OCI-LY7 (cell line): Measurements from ENCODE around the gene TIGD2. TPM values are rescaled to one million over a fixed set of nuclear protein-coding genes. Genes with fewer than 3 reads are reported as not detected.

Experiments used
- BruUV-seq: library from RNA; stranded (reverse); fragments of 400-500 nt; replicated peaks from 2 replicates; lab custom pipeline; 2021; lab: Mats Ljungman, UMichigan
- CTCF ChIA-PET: fragments of 300-600 bp; sonication (Branson Sonifier 250); formaldehyde crosslinking; loops from one replicate; lab custom pipeline; 2022; ENCODE audit warnings: antibody characterized with exemption; ENCODE audit not compliant: unreplicated experiment; lab: Charles Lee
- POLR2A ChIA-PET: fragments of 300-600 bp; sonication (Branson Sonifier 250); formaldehyde crosslinking; loops from one replicate; lab custom pipeline; 2022; ENCODE audit warnings: antibody characterized with exemption; lab: Charles Lee
- DNase-seq: peaks from one replicate; pipeline ENCODE4 v3.0.0-alpha.2; 2015; ENCODE audit warnings: low spot score
- H2AFZ ChIP-seq: fragments of 200-600 bp; sonication (generic), shearing (Covaris generic); 2 replicates; pipeline ENCODE4 v1.6.1; 2014; ENCODE audit warnings: mild to moderate bottlenecking, antibody characterized with exemption, low read length, moderate library complexity
- H3K27ac ChIP-seq: fragments of 200-600 bp; sonication (generic); 2 replicates; pipeline ENCODE4 v1.5.1; 2014; ENCODE audit warnings: mixed run types, low read depth, mild to moderate bottlenecking, moderate library complexity, low read length, inconsistent platforms; ENCODE audit not compliant: poor library complexity, severe bottlenecking
- H3K36me3 ChIP-seq: fragments of 200-600 bp; sonication (generic); 2 replicates; pipeline ENCODE4 v1.6.1; 2014; ENCODE audit warnings: mild to moderate bottlenecking, antibody characterized with exemption, low read length, moderate library complexity, mixed read lengths; ENCODE audit not compliant: insufficient read depth
- H3K4me1 ChIP-seq: fragments of 200-600 bp; sonication (generic); 2 replicates; pipeline ENCODE4 v1.5.1; 2014; ENCODE audit warnings: mild to moderate bottlenecking, low read length; ENCODE audit not compliant: insufficient read depth, poor library complexity, severe bottlenecking
- H3K4me2 ChIP-seq: fragments of 200-600 bp; sonication (generic); 2 replicates; pipeline ENCODE4 v1.6.1; 2014; ENCODE audit warnings: mild to moderate bottlenecking, low read length
- H3K4me3 ChIP-seq: fragments of 200-600 bp; sonication (generic); 2 replicates; pipeline ENCODE4 v1.5.1; 2014; ENCODE audit warnings: mild to moderate bottlenecking, low read depth, low read length; ENCODE audit not compliant: poor library complexity, severe bottlenecking
- H3K79me2 ChIP-seq: fragments of 200-600 bp; sonication (generic); 2 replicates; pipeline ENCODE4 v1.6.1; 2016; ENCODE audit warnings: low read depth, mild to moderate bottlenecking, low read length, moderate library complexity, mixed read lengths; ENCODE audit not compliant: insufficient read depth
- H3K9me2 ChIP-seq: fragments of 200-600 bp; sonication (generic); 2 replicates; pipeline ENCODE4 v1.6.1; 2016; ENCODE audit warnings: mild to moderate bottlenecking, low read length, mixed read lengths; ENCODE audit not compliant: insufficient read depth
- H3K9me3 ChIP-seq: fragments of 200-600 bp; sonication (generic); 2 replicates; pipeline ENCODE4 v1.6.1; 2014; ENCODE audit warnings: mild to moderate bottlenecking, mixed run types, low read length, mixed read lengths
- H4K20me1 ChIP-seq: fragments of 200-600 bp; sonication (generic); 2 replicates; pipeline ENCODE4 v1.6.1; 2014; ENCODE audit warnings: mild to moderate bottlenecking, antibody characterized with exemption, low read length, moderate library complexity, mixed read lengths; ENCODE audit not compliant: insufficient read depth
- EZH2phosphoT487 ChIP-seq: fragments of 200-600 bp; sonication (generic); IDR thresholded peaks from 2 replicates; pipeline ENCODE4 v1.6.1; 2018; ENCODE audit warnings: low read depth, borderline replicate concordance, mild to moderate bottlenecking, mixed run types, antibody characterized with exemption, low read length, moderate library complexity, mixed read lengths
- intact Hi-C: fragments of 100-400 bp; cut with micrococcal nuclease; formaldehyde crosslinking; loops from one replicate; pipeline ENCODE4 v1.10.0; 2022; ENCODE audit not compliant: unreplicated experiment
- total RNA-seq, 2 experiments: library from RNA; depleted of rRNA in 1 of 2; stranded (reverse); fragments of >200 nt in 1 of 2; shearing (Covaris generic) in 1 of 2; gene quantifications; 2 replicates each; pipeline ENCODE4 v1.2.3, GENCODE V29; 2014 to 2022
- TF ChIP-seq, protein P1 (sequence below): fragments of 200-600 bp; sonication (generic); conservative IDR thresholded peaks from 2 replicates; pipeline ENCODE4 v1.5.1; 2014; ENCODE audit warnings: mild to moderate bottlenecking, antibody characterized with exemption, low read length, moderate library complexity, mixed read lengths

The TIGD2 gene
- total RNA-seq, 2 experiments from 2014 or later = 6.3 to 10.0 TPM

DNA sequence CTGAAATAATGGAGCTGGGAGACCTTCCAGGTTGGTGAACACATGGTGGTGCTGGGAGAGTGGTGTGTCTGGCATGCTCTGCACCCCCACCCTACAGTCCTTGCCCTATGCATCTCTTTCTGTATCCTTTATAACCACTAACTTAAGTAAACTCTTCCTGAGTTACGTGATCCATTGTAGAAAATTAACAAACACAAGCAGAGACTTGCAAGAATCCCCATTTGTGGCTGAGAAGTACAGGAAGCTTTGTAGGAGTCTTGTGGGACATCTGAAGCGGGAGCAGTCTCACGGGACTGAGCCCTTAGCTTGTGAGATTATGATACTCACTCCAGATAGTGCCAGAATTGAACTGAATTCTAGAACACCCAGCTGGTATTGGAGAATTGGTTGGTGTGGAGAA lies 40.0 kb upstream of the TIGD2 start:
- no peak for DNase-seq
- H3K79me2 ChIP-seq = no peaks in the 10 kb centered on the region
- H3K27ac ChIP-seq = no peak overlapping the region
- TF ChIP-seq, protein P1, sequence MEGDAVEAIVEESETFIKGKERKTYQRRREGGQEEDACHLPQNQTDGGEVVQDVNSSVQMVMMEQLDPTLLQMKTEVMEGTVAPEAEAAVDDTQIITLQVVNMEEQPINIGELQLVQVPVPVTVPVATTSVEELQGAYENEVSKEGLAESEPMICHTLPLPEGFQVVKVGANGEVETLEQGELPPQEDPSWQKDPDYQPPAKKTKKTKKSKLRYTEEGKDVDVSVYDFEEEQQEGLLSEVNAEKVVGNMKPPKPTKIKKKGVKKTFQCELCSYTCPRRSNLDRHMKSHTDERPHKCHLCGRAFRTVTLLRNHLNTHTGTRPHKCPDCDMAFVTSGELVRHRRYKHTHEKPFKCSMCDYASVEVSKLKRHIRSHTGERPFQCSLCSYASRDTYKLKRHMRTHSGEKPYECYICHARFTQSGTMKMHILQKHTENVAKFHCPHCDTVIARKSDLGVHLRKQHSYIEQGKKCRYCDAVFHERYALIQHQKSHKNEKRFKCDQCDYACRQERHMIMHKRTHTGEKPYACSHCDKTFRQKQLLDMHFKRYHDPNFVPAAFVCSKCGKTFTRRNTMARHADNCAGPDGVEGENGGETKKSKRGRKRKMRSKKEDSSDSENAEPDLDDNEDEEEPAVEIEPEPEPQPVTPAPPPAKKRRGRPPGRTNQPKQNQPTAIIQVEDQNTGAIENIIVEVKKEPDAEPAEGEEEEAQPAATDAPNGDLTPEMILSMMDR = no peak
- no peak for TF ChIP-seq EZH2phosphoT487
- H3K4me2 ChIP-seq = no peak overlapping the region
- H4K20me1 ChIP-seq = no peaks in the 10 kb centered on the region
- intact Hi-C loops = no loop called here
- ChIA-PET CTCF (no interaction called here), POLR2A (interaction anchor here (1.4 kb wide), 1 partner anchor 15 kb away, joined by 3 read pairs; the partner anchor contains the start of gene FAM13A)
- H3K4me1 ChIP-seq = no peaks in the 10 kb centered on the region
- no peaks in the 10 kb centered on the region for H3K9me3 ChIP-seq
- no peak overlapping the region for H2AFZ ChIP-seq
- no peak overlapping the region for H3K4me3 ChIP-seq
- H3K9me2 ChIP-seq = no peaks in the 10 kb centered on the region
- H3K36me3 ChIP-seq = no peaks in the 10 kb centered on the region
- BruUV-seq = no TSS peak

- Histone ChIP-seq H3K4me2 (no peak overlapping the region), H3K4me3 (no peak overlapping the region), H4K20me1 (no peaks in the 10 kb centered on the region), H3K4me1 (no peaks in the 10 kb centered on the region), H3K9me2 (no peaks in the 10 kb centered on the region), H3K36me3 (no peaks in the 10 kb centered on the region), H3K79me2 (no peaks in the 10 kb centered on the region), H2AFZ (no peak overlapping the region), H3K27ac (no peak overlapping the region), H3K9me3 (no peaks in the 10 kb centered on the region)
- intact Hi-C loops = no loop called here
- no TSS peak for BruUV-seq
- CTCF ChIA-PET = no interaction called here
- no peak for DNase-seq
- POLR2A ChIA-PET = interaction anchor here (0.6 kb wide), 1 partner anchor 78 kb away, joined by 3 read pairs; no protein-coding TSS in a partner anchor
- TF ChIP-seq, protein P1 = no peak
- no peak for TF ChIP-seq EZH2phosphoT487
Observed at GRCh38 chr4:89072921-89073320, 38.4 kb upstream of the TIGD2 start.

GRCh38 chr4:89077761-89078160 lies 33.6 kb upstream of the TIGD2 start:
- no peaks in the 10 kb centered on the region for H3K79me2 ChIP-seq
- no peak overlapping the region for H3K27ac ChIP-seq
- no peaks in the 10 kb centered on the region for H3K9me2 ChIP-seq
- ChIA-PET POLR2A (no interaction called here), CTCF (no interaction called here)
- no peaks in the 10 kb centered on the region for H3K36me3 ChIP-seq
- no peak overlapping the region for H3K4me2 ChIP-seq
- TF ChIP-seq, protein P1 = no peak
- no peak for TF ChIP-seq EZH2phosphoT487
- no peaks in the 10 kb centered on the region for H4K20me1 ChIP-seq
- H3K9me3 ChIP-seq = no peaks in the 10 kb centered on the region
- BruUV-seq = no TSS peak
- no peak for DNase-seq
- H3K4me1 ChIP-seq = no peaks in the 10 kb centered on the region
- no peak overlapping the region for H2AFZ ChIP-seq
- intact Hi-C loops = no loop called here
- no peak overlapping the region for H3K4me3 ChIP-seq
